Omental fat pad (tissue), 4 donors: ENCODE results near the gene KRTAP10-11. TPM values are rescaled to one million over a fixed set of nuclear protein-coding genes. Genes with fewer than 3 reads are reported as not detected.

Experiments
- ATAC-seq: fragments of 150-250 bp; one replicate; pipeline ENCODE4 v1.9.1; 2016; ENCODE audit warnings: mild to moderate bottlenecking, moderate library complexity; ENCODE audit not compliant: low FRiP score
- DNase-seq: peaks from one replicate; pipeline ENCODE4 v3.0.0-alpha.2; 2019; ENCODE audit warnings: low spot score
- CTCF ChIP-seq, 3 donors: fragments of 450-650 bp; IDR thresholded peaks; one replicate each; pipeline ENCODE4 v1.5.1; 2016 to 2017; ENCODE audit warnings: antibody characterized with exemption in 3 of 3, mild to moderate bottlenecking in 3 of 3, moderate library complexity in 2 of 3
- total RNA-seq, 4 donors: library from RNA; depleted of rRNA; stranded (reverse); fragments of >200 nt; gene quantifications; one replicate each; pipeline ENCODE4 v1.1.0, GENCODE V29; 2016

Gene KRTAP10-11
- total RNA-seq, 4 donors from 2014 or later, result not detected

DNA sequence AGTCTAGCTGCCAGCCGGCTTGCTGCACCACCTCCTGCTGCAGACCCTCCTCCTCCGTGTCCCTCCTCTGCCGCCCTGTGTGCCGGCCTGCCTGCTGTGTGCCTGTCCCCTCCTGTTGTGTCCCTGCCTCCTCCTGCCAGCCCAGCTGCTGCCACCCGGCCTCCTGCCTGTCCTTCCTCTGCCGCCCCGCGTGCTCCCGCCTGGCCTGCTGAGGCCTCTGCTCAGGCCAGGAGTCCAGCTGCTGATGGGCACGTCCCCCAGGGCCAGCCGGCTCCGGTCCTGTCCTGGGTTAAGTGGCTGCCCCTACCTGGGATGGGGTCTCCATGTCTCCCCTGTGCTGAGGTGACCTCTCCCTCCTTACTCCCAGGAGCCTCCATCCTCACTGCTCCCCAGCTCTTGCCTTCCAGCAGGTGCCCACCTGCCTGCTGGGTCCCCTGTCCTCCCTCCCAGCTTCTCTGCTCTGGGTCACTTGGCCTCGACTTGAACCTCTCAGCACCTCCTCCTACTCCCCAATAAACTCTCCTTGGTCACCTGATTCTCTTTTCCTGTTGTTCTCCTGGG is 33.5 kb upstream of the KRTAP10-11 start:
- DNase-seq (no peak), ATAC-seq (no peak)

DNA sequence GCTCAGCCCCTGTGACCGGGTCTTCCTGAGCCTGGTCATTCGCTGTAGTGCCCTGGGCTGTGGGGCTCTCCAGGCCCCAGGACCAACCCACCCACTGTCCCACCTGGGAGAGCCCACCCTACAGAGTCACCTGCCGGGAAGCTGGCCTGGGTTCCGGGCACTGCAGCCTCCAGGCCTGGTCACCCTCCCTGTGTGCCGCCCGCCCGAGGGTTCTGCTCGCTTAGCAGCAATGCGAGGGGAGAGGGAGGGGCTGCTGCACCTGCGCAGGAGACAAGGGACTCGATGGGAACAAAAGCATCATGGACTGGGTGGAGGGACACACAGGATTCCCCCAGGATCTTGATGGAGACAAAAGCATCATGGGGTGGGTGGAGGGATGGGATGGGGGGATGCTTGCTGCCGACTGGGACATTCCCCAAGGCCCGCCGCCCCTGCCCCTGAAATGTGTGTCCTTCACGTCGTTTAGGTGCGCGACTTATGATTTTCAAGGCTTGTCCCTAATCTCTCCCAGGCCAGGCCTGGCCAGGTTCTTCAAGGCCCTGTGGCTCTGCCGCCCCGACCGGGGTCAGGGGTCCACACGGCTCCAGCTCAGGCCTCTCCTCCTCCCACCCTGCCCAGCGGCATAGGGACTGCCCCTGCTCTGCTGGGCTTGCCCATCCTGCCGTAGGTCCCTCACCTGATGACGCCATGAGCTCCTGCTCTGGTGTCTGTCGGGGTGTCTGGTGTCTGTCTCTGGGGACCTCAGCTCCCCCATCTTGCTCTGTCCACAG is 32.6 kb upstream of the KRTAP10-11 start:
- no peak for DNase-seq
- no peak for ATAC-seq
- TF ChIP-seq CTCF (IDR thresholded peaks at IDR 0.05), result no peak

More for the DNA sequence above, 33.5 kb upstream of the KRTAP10-11 start:
- no peak for TF ChIP-seq CTCF (IDR thresholded peaks at IDR 0.05)

- TF ChIP-seq CTCF (IDR thresholded peaks at IDR 0.05), result no peak
- DNase-seq, result no peak
- no peak for ATAC-seq
Measured at GRCh38 chr21:44614161-44614631, 32.0 kb upstream of the KRTAP10-11 start.

DNA sequence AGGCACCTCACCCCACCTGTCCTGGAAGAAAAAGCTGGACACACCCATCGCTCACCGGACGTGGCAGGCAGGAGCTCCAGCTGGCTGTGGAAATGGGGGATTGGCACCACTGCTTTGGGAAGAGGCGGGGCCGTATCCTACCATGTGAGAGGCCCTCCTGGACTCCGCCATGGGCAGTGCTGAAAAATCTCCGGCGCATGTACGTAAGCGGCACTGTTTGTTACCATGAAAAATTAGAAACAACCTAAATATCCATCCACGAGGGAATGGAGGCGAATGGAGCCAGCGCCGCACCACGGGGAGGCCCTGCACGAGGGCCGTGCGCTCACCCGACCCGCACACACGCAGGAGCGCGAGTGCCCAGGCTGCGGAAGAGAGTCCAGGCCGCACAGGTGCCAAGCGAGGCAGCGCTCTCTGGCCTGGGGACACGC is 31.2 kb upstream of the KRTAP10-11 start:
- TF ChIP-seq CTCF (IDR thresholded peaks at IDR 0.05), result no peak
- DNase-seq, result no peak
- ATAC-seq, result no peak

DNA sequence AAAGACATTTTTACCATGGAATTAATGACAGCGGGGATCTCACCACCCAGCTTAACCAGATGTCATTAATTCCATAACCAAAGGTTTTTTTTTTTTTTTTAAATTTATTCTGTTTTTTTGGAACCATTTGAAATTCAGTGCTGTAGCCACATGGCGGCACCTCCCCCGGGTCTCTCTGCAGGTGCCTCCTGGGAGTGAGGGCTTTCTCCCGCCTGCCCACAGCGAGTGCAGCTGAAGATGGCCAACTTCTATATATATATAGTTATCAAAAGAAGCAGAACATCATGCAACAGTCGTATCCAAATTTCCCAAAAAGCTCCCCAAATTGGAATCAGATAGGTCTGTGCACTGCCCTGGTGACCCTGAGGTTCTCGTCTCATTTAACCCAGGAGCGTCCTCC is 30.7 kb upstream of the KRTAP10-11 start:
- TF ChIP-seq CTCF (IDR thresholded peaks at IDR 0.05), result no peak
- DNase-seq, result no peak
- no peak for ATAC-seq

- DNase-seq (no peak), ATAC-seq (no peak)
- no peak for TF ChIP-seq CTCF (IDR thresholded peaks at IDR 0.05)
Measured at GRCh38 chr21:44615911-44616590, 30.2 kb upstream of the KRTAP10-11 start.
